ENCODE results near the gene LDB2. TPM values are rescaled to one million over a fixed set of nuclear protein-coding genes. Genes with fewer than 3 reads are reported as not detected.

LDB2 gene
- total RNA-seq, 1 experiment from 2014 or later = not detected

- no peak for DNase-seq (ENCODE audit: extremely low read depth, low read depth)
These were observed 53.4 kb downstream of the LDB2 start for GRCh38 chr4:16844816-16845586.

GRCh38 chr4:16843831-16844508 lies 54.5 kb downstream of the LDB2 start:
- no peak for DNase-seq (ENCODE audit: extremely low read depth, low read depth)

- DNase-seq (ENCODE audit: extremely low read depth, low read depth) = no peak
These were observed 60.1 kb downstream of the LDB2 start for GRCh38 chr4:16838226-16838875.

GRCh38 chr4:16837475-16837874 lies 61.0 kb downstream of the LDB2 start:
- DNase-seq (ENCODE audit: extremely low read depth, low read depth) = no peak

- no peak for DNase-seq (ENCODE audit: extremely low read depth, low read depth)
These were observed 62.1 kb downstream of the LDB2 start for GRCh38 chr4:16836324-16836723.

- DNase-seq (ENCODE audit: extremely low read depth, low read depth) = no peak
These were observed 62.7 kb downstream of the LDB2 start for GRCh38 chr4:16835597-16836247.

GRCh38 chr4:16834814-16835213 lies 63.6 kb downstream of the LDB2 start:
- DNase-seq (ENCODE audit: extremely low read depth, low read depth) = no peak

GRCh38 chr4:16833722-16834121 lies 64.7 kb downstream of the LDB2 start:
- DNase-seq (ENCODE audit: extremely low read depth, low read depth) = no peak

GRCh38 chr4:16830081-16830480 lies 68.4 kb downstream of the LDB2 start:
- DNase-seq (ENCODE audit: extremely low read depth, low read depth) = no peak

- DNase-seq (ENCODE audit: extremely low read depth, low read depth) = no peak
These were observed 70.4 kb downstream of the LDB2 start for GRCh38 chr4:16827794-16828724.

- no peak for DNase-seq (ENCODE audit: extremely low read depth, low read depth)
These were observed 71.4 kb downstream of the LDB2 start for GRCh38 chr4:16827045-16827444.

GRCh38 chr4:16826406-16826910 lies 72.0 kb downstream of the LDB2 start:
- no peak for DNase-seq (ENCODE audit: extremely low read depth, low read depth)

GRCh38 chr4:16824278-16824806 lies 74.1 kb downstream of the LDB2 start:
- DNase-seq (ENCODE audit: extremely low read depth, low read depth) = no peak

- DNase-seq (ENCODE audit: extremely low read depth, low read depth) = no peak
These were observed 78.1 kb downstream of the LDB2 start for GRCh38 chr4:16820329-16820728.

- no peak for DNase-seq (ENCODE audit: extremely low read depth, low read depth)
These were observed 78.8 kb downstream of the LDB2 start for GRCh38 chr4:16819652-16820051.

GRCh38 chr4:16818005-16818404 lies 80.4 kb downstream of the LDB2 start:
- DNase-seq (ENCODE audit: extremely low read depth, low read depth) = no peak

GRCh38 chr4:16817286-16817685 lies 81.2 kb downstream of the LDB2 start:
- DNase-seq (ENCODE audit: extremely low read depth, low read depth) = no peak

GRCh38 chr4:16814361-16814760 lies 84.1 kb downstream of the LDB2 start:
- no peak for DNase-seq (ENCODE audit: extremely low read depth, low read depth)

GRCh38 chr4:16812041-16812440 lies 86.4 kb downstream of the LDB2 start:
- no peak for DNase-seq (ENCODE audit: extremely low read depth, low read depth)

- DNase-seq (ENCODE audit: extremely low read depth, low read depth) = no peak
These were observed 88.5 kb downstream of the LDB2 start for GRCh38 chr4:16809943-16810342.

All from NCI-H460 (cell line).